KBM-7 (cell line): ENCODE measurements around the gene KCTD7.
A peak's percentile ranks its signal among the peaks of the same experiment; 100 is the strongest.
"Not testable (repeated sequence)": the region's sequence is repeated elsewhere in the genome, so short reads cannot be mapped to it uniquely, and the experiment has no call there.

ENCODE experiments used
- DNase-seq: peaks from one replicate; pipeline ENCODE4 v3.0.0-alpha.2; 2015
- in situ Hi-C: fragments of 300-500 bp; cut with MboI; formaldehyde crosslinking; loops from 2 replicates; pipeline ENCODE4 v1.14.3; 2020; ENCODE audit warnings: low sequenced_read_pairs, low pct_unique_long_range_greater_than_20kb, mixed read lengths

KCTD7 gene

DNA sequence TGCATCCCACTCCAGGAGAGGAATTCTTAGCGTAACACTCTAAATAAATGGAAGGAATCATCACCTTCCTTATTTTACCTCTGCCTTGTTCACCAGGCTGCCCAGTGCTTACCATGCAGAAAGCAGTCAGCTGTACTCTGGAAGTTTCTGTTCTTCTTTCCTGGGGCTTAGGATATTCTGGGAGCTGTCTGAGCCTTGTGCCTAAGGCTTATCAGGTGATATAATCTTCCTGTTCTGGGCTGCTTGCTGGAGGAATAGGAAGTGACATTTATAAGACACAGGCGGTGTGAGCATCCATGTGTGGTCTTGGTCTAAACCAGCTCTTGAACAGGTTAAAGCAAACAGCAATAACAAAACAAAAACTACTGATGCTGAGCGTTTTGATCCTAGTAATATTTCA, 13.5 kb downstream of the KCTD7 start:
- no peak for DNase-seq
- in situ Hi-C loops = no loop called here

DNA sequence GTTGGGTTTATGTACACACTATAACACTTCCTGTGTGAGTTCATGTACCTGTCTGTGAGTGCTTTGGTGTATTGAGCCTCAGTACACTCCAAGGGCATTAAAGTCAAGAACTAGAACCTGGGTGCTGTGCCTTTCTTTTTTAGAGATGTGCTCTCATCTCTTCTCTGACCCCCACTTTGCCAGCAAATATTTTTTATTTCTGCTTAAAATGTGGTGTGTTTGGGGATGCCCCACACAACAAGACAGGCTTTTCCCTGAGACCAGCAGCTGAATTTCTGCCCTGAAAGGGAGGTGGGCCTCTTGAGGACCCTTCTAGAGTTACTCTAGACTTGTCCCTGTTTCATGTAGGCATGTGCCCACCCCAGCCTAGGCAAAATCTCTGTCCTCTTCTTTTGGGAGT, 14.3 kb downstream of the KCTD7 start:
- in situ Hi-C loops = no loop called here
- no peak for DNase-seq

DNA sequence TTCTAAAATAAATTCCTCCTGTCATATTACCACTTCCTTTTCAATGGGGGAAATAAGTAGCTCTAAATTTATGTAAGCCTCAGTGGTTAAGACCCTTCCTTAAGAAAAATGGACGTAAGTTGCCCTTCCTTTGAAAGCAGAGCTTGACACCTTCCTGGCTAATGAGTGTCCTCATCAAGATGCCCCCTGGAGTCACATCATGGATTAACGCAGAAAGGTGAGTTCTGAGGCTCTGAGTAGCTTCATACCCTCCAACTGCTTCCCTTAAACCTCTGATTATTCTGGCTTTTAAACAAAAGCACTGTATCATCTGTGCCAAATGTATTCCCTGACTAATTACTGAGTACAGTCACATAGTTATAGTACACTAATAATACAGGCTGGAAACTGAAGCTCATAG, 14.7 kb downstream of the KCTD7 start:
- no peak for DNase-seq
- in situ Hi-C loops = no loop called here

DNA sequence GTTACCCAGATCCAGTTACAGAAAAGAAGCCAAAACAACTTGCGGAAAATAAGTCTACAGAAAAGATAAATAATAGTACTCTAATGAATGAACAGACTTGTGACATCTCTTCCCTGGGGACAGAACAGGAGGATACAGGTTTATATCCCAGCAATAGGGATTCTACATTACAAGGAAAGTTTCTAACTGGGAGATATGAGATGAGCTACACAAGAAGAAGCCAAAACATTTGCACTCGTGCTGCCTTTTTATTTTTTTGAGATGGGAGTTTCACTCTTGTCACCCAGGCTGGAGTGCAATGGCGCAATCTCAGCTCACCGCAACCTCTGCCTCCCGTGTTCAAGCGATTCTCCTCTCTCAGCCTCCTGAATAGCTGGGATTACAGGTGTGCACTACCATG, 22.3 kb downstream of the KCTD7 start:
- in situ Hi-C loops, DNase-seq: not testable (repeated sequence)

DNA sequence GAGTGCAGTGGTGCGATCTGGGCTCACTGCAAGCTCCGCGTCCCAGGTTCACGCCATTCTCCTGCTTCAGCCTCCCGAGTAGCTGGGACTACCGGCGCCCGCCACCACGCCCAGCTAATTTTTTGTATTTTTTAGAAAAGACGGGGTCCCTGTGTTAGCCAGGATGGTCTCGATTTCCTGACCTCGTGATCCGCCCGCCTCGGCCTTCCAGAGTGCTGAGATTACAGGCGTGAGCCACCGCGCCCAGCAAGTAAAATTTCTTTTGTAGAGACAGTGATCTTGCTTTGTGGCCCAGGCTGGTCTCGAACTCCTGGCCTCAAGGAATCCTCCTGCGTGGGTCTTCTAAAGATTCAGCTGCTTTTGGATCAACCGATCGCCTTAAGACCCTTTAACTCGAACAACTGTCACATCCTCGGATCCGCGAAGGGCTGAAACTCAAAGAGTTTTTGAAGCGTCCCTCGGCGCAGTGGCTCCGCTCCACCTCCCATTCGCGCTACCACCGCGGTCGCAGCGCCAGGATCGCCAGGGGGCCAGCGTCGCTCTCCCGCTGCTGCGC, 25.1 kb downstream of the KCTD7 start:
- DNase-seq, in situ Hi-C loops: not testable (repeated sequence)

DNA sequence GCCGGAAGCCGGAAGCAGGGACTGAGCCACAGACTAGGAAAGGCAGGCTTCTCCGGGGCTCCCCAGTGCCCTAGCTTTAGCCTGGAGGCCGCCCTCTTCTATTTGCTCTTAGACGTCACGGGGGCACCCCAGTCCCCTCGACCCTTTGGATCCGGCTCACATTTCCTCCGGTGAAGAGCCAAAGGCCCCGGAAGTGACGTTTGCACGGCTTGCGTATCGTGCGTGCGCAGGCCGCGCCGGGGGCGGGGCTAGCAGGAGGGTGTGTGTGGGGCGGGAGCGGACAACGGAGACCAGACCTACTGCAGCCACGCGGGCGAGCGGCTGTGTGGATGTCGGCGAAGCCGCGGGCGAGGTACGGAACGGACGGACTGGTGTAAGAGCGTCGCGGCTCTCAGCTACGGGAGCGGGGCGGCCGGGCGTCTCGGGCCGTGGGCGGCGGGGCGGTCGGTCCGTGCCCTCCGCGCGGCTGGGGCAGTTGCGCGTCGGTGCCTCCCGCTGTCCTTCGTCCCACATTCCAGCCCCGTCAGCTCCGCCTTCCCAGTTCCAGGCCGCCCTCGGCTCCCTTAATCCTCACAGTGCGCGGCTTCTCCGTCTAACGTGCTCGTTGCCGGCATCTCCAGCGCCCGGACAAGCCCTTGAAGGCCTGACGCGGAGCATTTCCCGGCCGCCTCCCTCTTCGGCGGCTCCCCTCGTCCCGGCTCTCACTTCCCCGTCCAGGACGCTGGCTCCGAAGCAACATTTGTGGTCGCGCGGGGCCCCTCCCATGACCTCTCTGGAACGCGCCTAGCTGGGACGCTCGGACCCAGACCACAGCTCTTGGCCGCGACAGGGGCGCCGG, 25.8 kb downstream of the KCTD7 start:
- DNase-seq = peak; percentile 95
- in situ Hi-C loops = no loop called here

DNA sequence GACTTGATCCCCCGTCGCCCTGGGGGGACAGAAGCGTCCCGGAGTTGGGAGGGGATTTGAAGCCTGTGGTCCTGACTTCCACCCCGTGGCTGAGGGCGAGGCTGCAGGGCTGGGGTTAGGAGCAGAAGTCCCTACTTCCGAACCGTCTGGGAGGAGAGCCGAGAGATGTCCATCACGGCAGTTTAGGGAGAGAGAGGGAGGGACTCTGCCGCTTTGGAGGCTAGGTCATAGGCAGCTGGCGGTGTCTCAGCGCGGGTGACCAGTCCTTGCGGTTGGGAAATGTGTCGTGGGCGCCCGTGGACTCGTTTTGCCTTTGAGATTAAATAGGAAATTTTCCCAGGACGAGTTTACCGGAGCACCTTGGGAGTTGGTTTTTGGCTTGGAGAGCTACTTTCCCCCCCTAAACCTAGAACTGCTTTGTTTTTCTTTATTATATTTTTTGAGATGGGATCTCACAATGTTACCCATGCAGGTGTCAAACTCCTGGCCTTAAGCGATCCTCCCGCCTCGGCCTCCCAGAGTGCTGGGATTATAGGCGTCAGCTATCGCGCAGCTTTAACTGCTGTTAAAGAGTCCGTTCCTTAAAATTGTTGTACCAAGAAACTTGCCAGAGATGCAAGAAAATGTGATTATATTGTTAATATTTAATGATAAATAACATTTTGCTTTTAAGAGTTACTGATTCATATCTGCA, 26.6 kb downstream of the KCTD7 start:
- in situ Hi-C loops = not testable (repeated sequence)
- DNase-seq = peak; percentile 55

DNA sequence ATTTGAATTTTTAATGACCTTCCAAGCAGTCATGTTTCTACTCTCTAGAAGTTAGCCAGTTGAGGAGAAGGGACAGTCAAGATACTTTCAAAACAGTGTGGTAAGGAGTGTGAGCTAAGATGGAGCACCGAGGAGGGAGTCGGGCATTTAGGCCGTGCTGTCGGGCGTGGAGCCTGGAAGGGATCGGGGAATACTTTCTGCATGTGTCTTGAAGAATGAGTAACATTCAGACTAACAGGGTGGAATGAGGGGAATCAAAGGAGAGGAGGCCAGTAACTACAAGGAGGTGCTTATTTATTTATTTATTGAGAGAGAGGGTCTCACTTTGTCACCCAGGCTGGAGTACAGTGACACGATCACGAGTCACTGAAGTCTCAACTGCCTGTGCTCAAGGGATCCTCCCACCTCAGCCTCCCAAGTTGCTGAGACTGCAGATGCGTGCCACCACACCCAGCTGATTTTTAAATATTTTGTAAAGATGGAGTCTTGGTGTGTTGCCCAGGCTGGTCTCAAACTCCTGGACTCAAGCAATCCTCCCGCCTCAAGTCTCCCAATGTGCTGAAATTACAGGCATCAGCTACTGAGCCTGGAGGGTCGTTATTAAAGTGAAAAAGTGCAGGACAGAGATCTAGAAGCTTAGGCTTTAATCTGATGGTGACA, 27.3 kb downstream of the KCTD7 start:
- in situ Hi-C loops, DNase-seq: not testable (repeated sequence)

DNA sequence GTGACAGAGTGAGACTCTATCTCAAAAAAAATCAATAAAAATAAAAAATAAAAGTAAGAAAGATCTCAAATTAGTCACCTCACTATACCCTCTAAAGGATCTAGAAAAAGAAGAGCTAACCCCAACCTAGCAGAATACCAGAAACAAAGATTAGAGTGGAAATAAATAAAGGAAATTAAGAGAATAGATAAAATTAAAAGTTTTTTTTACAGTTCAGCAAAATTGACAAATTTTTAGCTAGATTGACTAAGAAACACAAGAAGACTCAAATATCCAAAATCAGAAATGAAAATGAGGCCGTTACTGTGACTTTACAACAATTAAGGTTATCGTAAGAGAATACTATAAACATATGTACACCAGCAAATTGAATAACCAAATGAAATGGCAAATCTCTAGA, 29.1 kb downstream of the KCTD7 start:
- in situ Hi-C loops = no loop called here
- DNase-seq = no peak

DNA sequence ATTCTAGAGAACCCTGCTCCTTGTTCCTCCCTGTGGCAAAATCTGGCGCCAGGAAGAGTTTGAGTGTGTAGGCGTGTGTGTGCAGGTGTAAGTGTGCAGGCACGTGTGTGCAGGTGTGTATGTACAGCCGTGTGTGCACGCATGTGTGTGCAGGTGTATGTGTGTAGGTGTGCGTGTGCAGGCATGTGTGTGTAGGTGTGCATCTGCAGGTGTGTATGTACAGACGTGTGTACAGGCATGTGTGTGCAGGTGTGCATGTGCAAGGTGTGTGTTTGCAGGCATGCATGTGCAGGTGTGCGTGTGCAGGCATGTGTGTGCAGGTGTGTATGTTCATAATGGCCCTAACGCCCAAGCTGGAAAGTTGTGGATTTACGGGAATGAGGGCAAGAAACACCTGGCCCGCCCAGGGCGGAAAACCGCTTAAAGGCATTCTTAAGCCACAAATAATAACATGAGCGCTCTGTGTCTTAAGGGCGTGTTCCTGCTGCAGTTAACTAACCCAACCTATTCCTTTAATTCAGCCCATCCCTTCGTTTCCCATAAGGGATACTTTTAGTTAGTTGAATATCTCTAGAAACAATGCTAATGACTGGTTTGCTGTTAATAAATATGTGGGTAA, 34.1 kb downstream of the KCTD7 start:
- no peak for DNase-seq
- in situ Hi-C loops = no loop called here

DNA sequence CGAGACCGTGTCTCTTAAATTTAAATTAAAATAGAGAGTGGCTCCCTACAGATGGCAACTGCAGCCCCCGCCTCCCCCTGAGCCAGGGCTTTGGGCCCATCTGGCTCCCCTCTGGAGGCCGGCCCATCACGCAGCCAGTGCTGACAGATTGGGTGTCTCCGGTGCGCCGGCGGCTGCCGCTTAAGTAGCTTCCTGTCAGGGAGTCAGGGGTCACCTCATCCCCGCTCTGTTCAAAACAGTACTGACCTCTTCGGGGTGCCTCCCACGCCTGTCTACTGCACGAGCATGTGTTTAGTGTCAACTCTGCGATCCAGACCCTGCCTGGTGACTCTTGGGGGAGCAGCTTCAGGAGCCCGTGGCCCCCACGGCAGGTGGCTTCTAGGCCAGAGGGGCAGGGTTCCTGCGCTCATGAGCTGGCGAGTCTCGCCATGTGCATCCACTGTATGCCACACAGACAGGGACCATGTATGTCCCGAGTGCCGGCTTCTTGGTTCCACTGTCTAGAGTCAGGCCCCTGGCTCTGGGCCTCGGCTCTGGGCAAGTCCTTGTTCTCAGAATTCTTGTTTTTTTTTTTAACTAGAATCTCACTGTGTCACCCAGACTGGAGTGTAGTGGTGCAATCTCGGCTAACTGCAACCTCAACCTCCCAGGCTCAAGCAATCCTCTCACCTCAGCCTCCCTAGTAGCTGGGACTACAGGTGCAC, 36.1 kb downstream of the KCTD7 start:
- in situ Hi-C loops = no loop called here

DNA sequence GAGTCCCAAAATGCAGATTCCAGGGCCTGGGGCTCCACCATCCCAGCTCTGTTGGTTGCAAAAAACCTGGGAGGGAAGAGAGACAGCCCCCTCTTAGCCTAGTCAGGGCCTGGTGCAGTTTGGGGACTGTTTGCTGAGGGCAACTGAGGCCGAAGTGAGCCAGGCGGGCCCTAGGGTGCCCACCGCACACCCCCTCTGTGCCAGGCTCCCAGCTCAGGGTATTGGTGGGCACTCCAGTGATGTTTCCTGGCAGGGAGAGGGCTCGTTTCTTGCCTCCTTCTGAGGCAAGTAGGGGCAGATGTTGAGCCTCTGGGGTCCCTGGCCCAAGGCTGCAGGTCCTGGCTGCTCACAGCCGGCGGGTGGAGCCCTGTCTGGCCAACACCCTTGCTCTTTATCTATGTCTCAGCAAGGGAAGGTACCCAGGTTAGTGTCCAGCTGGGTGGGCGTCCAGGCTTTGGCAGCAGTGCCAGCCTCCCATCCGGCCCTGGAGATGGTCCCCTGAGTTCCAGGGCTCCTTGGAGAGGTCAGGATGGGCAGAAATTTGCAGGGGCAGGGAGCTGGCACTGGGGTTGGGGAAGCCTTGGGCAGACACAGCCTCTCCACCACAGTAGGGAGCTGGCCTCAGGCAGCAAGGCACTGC, 37.8 kb downstream of the KCTD7 start:
- in situ Hi-C loops = no loop called here

More for the DNA sequence above, 36.1 kb downstream of the KCTD7 start:
- DNase-seq = no peak

DNA sequence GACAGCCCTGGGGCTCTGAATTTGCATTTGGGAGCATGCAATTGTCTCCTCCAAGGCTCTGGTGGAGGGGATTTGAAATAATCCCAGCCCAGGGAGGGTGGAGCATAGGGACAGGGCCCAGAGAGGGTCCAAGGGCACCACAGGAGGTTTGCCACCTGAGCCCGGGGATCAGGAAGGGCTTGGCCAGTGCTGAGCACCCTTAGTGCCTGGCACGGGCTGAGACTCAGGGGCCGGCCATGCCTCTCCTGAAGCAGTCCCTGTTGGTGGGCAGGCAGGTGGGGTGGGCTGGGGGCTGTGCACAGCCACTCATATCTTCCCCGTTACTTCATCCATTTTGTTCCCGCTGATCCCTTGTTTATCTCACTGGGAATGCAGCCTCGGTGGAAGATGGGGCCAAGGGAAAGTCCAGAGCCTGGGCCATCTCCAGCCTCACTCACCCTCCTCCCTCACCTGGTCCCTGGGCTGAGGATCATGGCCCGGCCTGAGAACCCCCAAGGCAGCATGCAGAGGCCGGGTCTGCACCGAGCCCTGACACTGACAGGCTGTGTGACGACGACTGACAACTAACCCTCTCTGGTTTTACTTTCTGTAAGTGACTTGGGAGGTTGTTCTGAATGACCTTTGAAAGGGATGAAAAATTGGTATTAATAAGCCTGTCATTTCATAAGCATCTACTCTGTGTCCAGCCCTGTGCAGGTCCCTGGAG, 38.5 kb downstream of the KCTD7 start:
- in situ Hi-C loops = no loop called here
- DNase-seq = no peak

More for the DNA sequence above, 37.8 kb downstream of the KCTD7 start:
- no peak for DNase-seq

DNA sequence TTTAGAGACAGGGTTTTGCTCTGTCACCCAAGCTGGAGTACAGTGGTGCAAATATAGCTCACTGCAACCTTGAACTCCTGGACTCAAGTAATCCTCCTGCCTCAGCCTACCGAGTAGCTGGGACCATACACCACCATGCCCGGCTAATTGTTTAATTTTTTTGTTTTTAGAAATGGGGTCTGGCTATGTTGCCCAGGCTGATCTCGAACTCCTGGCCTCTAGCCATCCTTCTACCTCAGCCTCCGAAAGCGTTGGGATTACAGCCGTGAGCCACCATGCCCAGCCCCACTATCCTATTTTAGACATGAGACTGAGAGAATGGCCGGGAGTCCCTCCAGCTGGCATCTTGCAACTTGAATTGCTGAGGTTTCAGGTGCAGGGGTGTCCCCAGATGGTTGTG, 39.4 kb downstream of the KCTD7 start:
- in situ Hi-C loops = no loop called here
- DNase-seq = no peak

DNA sequence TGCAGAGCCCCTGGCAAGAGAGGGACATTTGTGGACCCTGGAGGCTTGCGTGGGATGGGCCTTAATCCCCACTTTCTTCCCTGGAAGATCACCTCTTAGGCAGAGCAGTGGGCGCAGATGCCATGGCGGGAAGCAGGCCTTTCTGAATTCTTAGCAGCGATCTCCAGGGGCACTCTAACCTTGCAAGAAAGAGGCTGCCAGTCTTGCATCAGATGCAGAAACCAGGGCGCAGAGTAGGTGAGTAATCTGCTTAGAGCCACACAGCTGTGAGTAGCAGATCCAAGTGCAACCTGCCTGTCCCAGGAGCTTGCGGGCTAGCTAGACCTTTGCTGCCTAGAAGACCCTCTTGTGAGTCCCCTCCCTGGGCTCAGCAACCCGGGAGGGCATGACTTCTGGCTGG, 40.0 kb downstream of the KCTD7 start:
- DNase-seq = no peak
- in situ Hi-C loops = no loop called here

DNA sequence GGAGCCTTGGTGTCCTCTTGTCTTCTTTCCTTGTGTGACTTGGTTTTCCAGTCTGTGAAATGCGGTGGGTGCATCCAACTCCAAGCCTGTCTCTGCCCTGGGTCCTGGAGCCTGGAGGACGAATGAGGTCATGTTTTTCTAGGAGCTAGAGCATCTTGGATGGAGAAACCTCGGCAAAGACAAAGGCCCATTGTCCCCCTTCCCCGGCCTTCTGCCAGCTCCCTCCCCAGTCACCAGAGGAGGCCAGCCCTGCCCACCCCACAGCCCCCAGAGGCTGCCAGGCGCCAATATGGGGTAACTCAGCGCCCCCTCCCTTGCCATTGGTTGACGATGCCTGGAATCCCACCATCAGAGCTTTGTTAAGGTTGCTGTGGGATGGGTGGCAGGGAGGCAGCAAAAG, 40.4 kb downstream of the KCTD7 start:
- DNase-seq = no peak
- in situ Hi-C loops = no loop called here

DNA sequence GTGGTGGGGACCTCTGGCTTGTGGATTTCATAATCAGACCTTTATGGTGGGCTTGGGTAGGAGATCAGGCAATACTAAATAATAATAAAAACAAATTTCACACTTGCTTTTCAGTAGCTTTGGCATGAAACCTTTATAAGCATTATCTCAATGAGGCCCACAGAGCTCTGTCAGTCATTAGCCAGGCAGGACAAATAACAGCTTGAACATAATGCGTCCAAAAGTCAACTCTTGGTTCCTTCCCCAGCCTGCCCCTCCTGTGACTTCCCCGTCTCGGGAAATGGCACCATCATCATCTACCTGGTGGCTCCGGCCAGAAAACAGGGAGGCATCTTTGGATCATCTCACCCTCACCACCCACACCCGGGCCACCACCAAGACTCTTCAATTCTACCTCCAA, 40.8 kb downstream of the KCTD7 start:
- in situ Hi-C loops = no loop called here
- no peak for DNase-seq

DNA sequence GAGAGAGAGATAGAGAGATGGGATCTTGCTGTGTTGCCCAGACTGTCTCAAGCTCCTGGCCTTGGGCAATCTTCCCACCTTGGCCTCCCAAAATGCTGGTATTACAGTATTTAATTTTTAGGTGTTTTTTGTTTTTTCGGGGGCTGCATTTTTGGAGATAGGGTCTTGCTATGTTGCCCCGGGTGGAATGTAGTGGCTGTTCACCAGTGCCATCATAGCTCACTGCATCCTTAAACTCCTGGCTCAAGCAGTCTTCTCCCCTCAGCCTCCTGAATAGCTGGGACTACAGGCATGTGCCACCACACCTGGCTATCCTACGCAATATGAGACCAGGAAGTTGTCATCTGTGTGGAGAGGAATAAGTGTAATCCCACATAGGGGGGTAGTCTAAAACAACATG, 42.4 kb downstream of the KCTD7 start:
- no peak for DNase-seq
- in situ Hi-C loops = no loop called here
